ENCODE measurements around the gene PRH1. TPM values are rescaled to one million over a fixed set of nuclear protein-coding genes. Genes with fewer than 3 reads are reported as not detected.

Gene PRH1
- 2.2 to 5.4 TPM (median 2.9 TPM) in 5 replicates for total RNA-seq (2022; extraction: Qiagen RNA extraction; ENCODE audit: low read depth)

GRCh38 chr12:10884086-10884725, at the start of gene PRH1:
Gene PRH1, minus strand, starts transcription at chr12:10884255. Its CDS starts 38 bp downstream, at chr12:10884217.

GRCh38 chr12:10928746-10929286, 44.8 kb upstream of the PRH1 start, which contains the start of gene PRH2:
Gene PRH2, plus strand, starts transcription at chr12:10929236. Its CDS starts 38 bp downstream, at chr12:10929274.

GRCh38 chr12:10909462-10909861, 25.4 kb upstream of the PRH1 start, which contains the start of gene TAS2R13:
Gene TAS2R13, minus strand, starts transcription at chr12:10909562. Its CDS starts 264 bp downstream, at chr12:10909298.

GRCh38 chr12:10849425-10849878, 34.6 kb downstream of the PRH1 start, which contains the start of gene PRR4:
Gene PRR4, minus strand, starts transcription at chr12:10849475. Its CDS starts 38 bp downstream, at chr12:10849437.

Other genes with a start within 250 kb of the PRH1 start
- gene STYK1, start 210.2 kb downstream of the PRH1 start, total RNA-seq (2022; extraction: Qiagen RNA extraction; ENCODE audit: low read depth) = 0.14 to 0.53 TPM (median 0.31 TPM) in 5 replicates
- gene YBX3, start 160.9 kb downstream of the PRH1 start, total RNA-seq (2022; extraction: Qiagen RNA extraction; ENCODE audit: low read depth) = 252 to 314 TPM (median 266 TPM) in 5 replicates
- not detected in 5 replicates for gene TAS2R7, start 81.6 kb downstream of the PRH1 start, total RNA-seq (2022; extraction: Qiagen RNA extraction; ENCODE audit: low read depth)
- gene TAS2R8, start 77.0 kb downstream of the PRH1 start, total RNA-seq (2022; extraction: Qiagen RNA extraction; ENCODE audit: low read depth) = not detected in 5 replicates
- gene TAS2R9, start 74.1 kb downstream of the PRH1 start, total RNA-seq (2022; extraction: Qiagen RNA extraction; ENCODE audit: low read depth) = not detected in 5 replicates
- gene TAS2R10, start 57.9 kb downstream of the PRH1 start, total RNA-seq (2022; extraction: Qiagen RNA extraction; ENCODE audit: low read depth) = 0.19 TPM in 1 of 5 replicates, not detected in the others
- gene PRR4, start 34.8 kb downstream of the PRH1 start, total RNA-seq (2022; extraction: Qiagen RNA extraction; ENCODE audit: low read depth) = 1.2 to 2.5 TPM (median 1.9 TPM) in 5 replicates
- not detected in 5 replicates for gene TAS2R13, start 25.3 kb upstream of the PRH1 start, total RNA-seq (2022; extraction: Qiagen RNA extraction; ENCODE audit: low read depth)
- gene PRH2, start 45.0 kb upstream of the PRH1 start, total RNA-seq (2022; extraction: Qiagen RNA extraction; ENCODE audit: low read depth) = not detected in 5 replicates
- gene TAS2R14, start 55.0 kb upstream of the PRH1 start, total RNA-seq (2022; extraction: Qiagen RNA extraction; ENCODE audit: low read depth) = 0.47 to 0.77 TPM (median 0.56 TPM) in 5 replicates
- not detected in 5 replicates for gene TAS2R50, start 102.7 kb upstream of the PRH1 start, total RNA-seq (2022; extraction: Qiagen RNA extraction; ENCODE audit: low read depth)
- 0.13 to 0.30 TPM (median 0.18 TPM) in 4 of 5 replicates, not detected in the other for gene TAS2R20, start 114.0 kb upstream of the PRH1 start, total RNA-seq (2022; extraction: Qiagen RNA extraction; ENCODE audit: low read depth)
- 0.19 TPM in 1 of 5 replicates, not detected in the others for gene TAS2R19, start 138.4 kb upstream of the PRH1 start, total RNA-seq (2022; extraction: Qiagen RNA extraction; ENCODE audit: low read depth)
- gene TAS2R31, start 147.2 kb upstream of the PRH1 start, total RNA-seq (2022; extraction: Qiagen RNA extraction; ENCODE audit: low read depth) = 0.33 TPM in 1 of 5 replicates, not detected in the others
- not detected in 5 replicates for gene TAS2R46, start 178.0 kb upstream of the PRH1 start, total RNA-seq (2022; extraction: Qiagen RNA extraction; ENCODE audit: low read depth)
- gene TAS2R43, start 208.1 kb upstream of the PRH1 start, total RNA-seq (2022; extraction: Qiagen RNA extraction; ENCODE audit: low read depth) = not detected in 5 replicates

Data from A549 treated with ZK216348 at 1 μM for 4 hours (cell line).